Measurements from ENCODE around the gene TMEM117. TPM values are rescaled to one million over a fixed set of nuclear protein-coding genes. Genes with fewer than 3 reads are reported as not detected.
"Not testable (repeated sequence)": the region's sequence is repeated elsewhere in the genome, so short reads cannot be mapped to it uniquely, and the experiment has no call there.

The TMEM117 gene
- total and polyA plus RNA-seq, 2 donors from 2014 or later: 5.9 to 6.0 TPM

- no peak overlapping the region for H3K4me3 ChIP-seq (ENCODE audit: low read length in 3 of 3)
- no peaks in the 10 kb centered on the region for H3K9me3 ChIP-seq (ENCODE audit: control insufficient read depth in 2 of 3, insufficient read depth in 1 of 3, low read length in 3 of 3)
- TF ChIP-seq, protein P1, sequence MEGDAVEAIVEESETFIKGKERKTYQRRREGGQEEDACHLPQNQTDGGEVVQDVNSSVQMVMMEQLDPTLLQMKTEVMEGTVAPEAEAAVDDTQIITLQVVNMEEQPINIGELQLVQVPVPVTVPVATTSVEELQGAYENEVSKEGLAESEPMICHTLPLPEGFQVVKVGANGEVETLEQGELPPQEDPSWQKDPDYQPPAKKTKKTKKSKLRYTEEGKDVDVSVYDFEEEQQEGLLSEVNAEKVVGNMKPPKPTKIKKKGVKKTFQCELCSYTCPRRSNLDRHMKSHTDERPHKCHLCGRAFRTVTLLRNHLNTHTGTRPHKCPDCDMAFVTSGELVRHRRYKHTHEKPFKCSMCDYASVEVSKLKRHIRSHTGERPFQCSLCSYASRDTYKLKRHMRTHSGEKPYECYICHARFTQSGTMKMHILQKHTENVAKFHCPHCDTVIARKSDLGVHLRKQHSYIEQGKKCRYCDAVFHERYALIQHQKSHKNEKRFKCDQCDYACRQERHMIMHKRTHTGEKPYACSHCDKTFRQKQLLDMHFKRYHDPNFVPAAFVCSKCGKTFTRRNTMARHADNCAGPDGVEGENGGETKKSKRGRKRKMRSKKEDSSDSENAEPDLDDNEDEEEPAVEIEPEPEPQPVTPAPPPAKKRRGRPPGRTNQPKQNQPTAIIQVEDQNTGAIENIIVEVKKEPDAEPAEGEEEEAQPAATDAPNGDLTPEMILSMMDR (IDR thresholded peaks at IDR 0.05; ENCODE audit: borderline replicate concordance, extremely low read depth, insufficient read depth): no peak
- no peak overlapping the region for H3K9ac ChIP-seq (ENCODE audit: low read length in 3 of 3)
- no peak for DNase-seq
- H3K27me3 ChIP-seq (ENCODE audit: control insufficient read depth, insufficient read depth, low read length): no peaks in the 10 kb centered on the region
- FAIRE-seq: no peak
- H3K4me1 ChIP-seq (ENCODE audit: control insufficient read depth in 2 of 3, insufficient read depth in 2 of 3, low read depth in 1 of 3, low read length in 3 of 3): no peaks in the 10 kb centered on the region
- intact Hi-C loops (cut with DNase I): no loop called here
- H3K27ac ChIP-seq (ENCODE audit: low read depth in 2 of 2, low read length in 2 of 2): no peak overlapping the region
- no peaks in the 10 kb centered on the region for H3K36me3 ChIP-seq (ENCODE audit: control insufficient read depth in 2 of 3, insufficient read depth in 3 of 3, low read length in 3 of 3)
These were observed 28.0 kb downstream of the TMEM117 start for GRCh38 chr12:43863770-43864366.

- H3K27ac ChIP-seq (ENCODE audit: low read depth in 2 of 2, low read length in 2 of 2); FAIRE-seq; H3K27me3 ChIP-seq (ENCODE audit: control insufficient read depth, insufficient read depth, low read length); H3K36me3 ChIP-seq (ENCODE audit: control insufficient read depth in 2 of 3, insufficient read depth in 3 of 3, low read length in 3 of 3); H3K9ac ChIP-seq (ENCODE audit: low read length in 3 of 3); H3K9me3 ChIP-seq (ENCODE audit: control insufficient read depth in 2 of 3, insufficient read depth in 1 of 3, low read length in 3 of 3); DNase-seq; H3K4me3 ChIP-seq (ENCODE audit: low read length in 3 of 3); intact Hi-C loops (cut with DNase I); H3K4me1 ChIP-seq (ENCODE audit: control insufficient read depth in 2 of 3, insufficient read depth in 2 of 3, low read depth in 1 of 3, low read length in 3 of 3): not testable (repeated sequence)
These were observed 28.7 kb downstream of the TMEM117 start for GRCh38 chr12:43864557-43864956.

DNA sequence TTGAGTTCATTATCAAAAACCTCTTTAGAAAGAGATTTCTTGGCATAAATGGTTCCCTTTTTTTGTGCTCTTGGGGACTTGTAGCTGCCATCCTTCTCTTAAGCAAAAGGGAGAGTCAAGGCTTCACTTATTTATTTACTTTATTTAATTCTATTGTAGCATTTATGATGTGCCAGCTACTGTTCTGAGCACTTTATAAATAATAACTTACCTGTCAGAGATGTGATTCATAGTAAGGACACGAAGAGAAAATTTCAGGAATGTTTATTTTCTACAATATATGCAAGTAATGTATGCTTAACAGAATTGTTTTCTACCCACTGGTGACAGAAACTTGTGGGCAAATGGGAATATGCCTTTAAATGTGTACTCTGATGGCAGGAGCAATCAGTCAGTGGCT is 33.3 kb downstream of the TMEM117 start:
- Histone ChIP-seq H3K27me3 (ENCODE audit: control insufficient read depth, insufficient read depth, low read length) (no peaks in the 10 kb centered on the region), H3K36me3 (ENCODE audit: control insufficient read depth in 2 of 3, insufficient read depth in 3 of 3, low read length in 3 of 3) (no peaks in the 10 kb centered on the region), H3K27ac (ENCODE audit: low read depth in 2 of 2, low read length in 2 of 2) (no peak overlapping the region), H3K9ac (ENCODE audit: low read length in 3 of 3) (no peak overlapping the region), H3K4me1 (ENCODE audit: control insufficient read depth in 2 of 3, insufficient read depth in 2 of 3, low read depth in 1 of 3, low read length in 3 of 3) (no peaks in the 10 kb centered on the region), H3K4me3 (ENCODE audit: low read length in 3 of 3) (no peak overlapping the region), H3K9me3 (ENCODE audit: control insufficient read depth in 2 of 3, insufficient read depth in 1 of 3, low read length in 3 of 3) (no peaks in the 10 kb centered on the region)
- no peak for DNase-seq
- TF ChIP-seq, protein P1 (IDR thresholded peaks at IDR 0.05; ENCODE audit: borderline replicate concordance, extremely low read depth, insufficient read depth): no peak
- intact Hi-C loops (cut with DNase I): no loop called here
- FAIRE-seq: no peak

GRCh38 chr12:43869765-43870164 is 33.9 kb downstream of the TMEM117 start:
- DNase-seq; H3K27ac ChIP-seq (ENCODE audit: low read depth in 2 of 2, low read length in 2 of 2); H3K4me1 ChIP-seq (ENCODE audit: control insufficient read depth in 2 of 3, insufficient read depth in 2 of 3, low read depth in 1 of 3, low read length in 3 of 3); H3K4me3 ChIP-seq (ENCODE audit: low read length in 3 of 3); H3K36me3 ChIP-seq (ENCODE audit: control insufficient read depth in 2 of 3, insufficient read depth in 3 of 3, low read length in 3 of 3); intact Hi-C loops (cut with DNase I); H3K9me3 ChIP-seq (ENCODE audit: control insufficient read depth in 2 of 3, insufficient read depth in 1 of 3, low read length in 3 of 3); H3K9ac ChIP-seq (ENCODE audit: low read length in 3 of 3); FAIRE-seq; H3K27me3 ChIP-seq (ENCODE audit: control insufficient read depth, insufficient read depth, low read length): not testable (repeated sequence)

GRCh38 chr12:43871258-43871657 is 35.4 kb downstream of the TMEM117 start:
- not testable (repeated sequence) for H3K9me3 ChIP-seq (ENCODE audit: control insufficient read depth in 2 of 3, insufficient read depth in 1 of 3, low read length in 3 of 3); DNase-seq; FAIRE-seq

More at GRCh38 chr12:43871258-43871657, 35.4 kb downstream of the TMEM117 start:
- intact Hi-C loops (cut with DNase I); H3K27me3 ChIP-seq (ENCODE audit: control insufficient read depth, insufficient read depth, low read length); H3K36me3 ChIP-seq (ENCODE audit: control insufficient read depth in 2 of 3, insufficient read depth in 3 of 3, low read length in 3 of 3); H3K4me1 ChIP-seq (ENCODE audit: control insufficient read depth in 2 of 3, insufficient read depth in 2 of 3, low read depth in 1 of 3, low read length in 3 of 3); H3K4me3 ChIP-seq (ENCODE audit: low read length in 3 of 3); H3K9ac ChIP-seq (ENCODE audit: low read length in 3 of 3); H3K27ac ChIP-seq (ENCODE audit: low read depth in 2 of 2, low read length in 2 of 2): not testable (repeated sequence)

Data from kidney (tissue), 14 donors.